ENCODE results near the gene MRPS18C. TPM values are rescaled to one million over a fixed set of nuclear protein-coding genes. Genes with fewer than 3 reads are reported as not detected.
"Not testable (repeated sequence)": the region's sequence is repeated elsewhere in the genome, so short reads cannot be mapped to it uniquely, and the experiment has no call there.

The MRPS18C gene
- total RNA-seq, 1 donor from 2014 or later, result 24.7 TPM

GRCh38 chr4:83498187-83498586, 42.3 kb downstream of the MRPS18C start:
- no peak for DNase-seq

GRCh38 chr4:83501671-83502070, 45.8 kb downstream of the MRPS18C start:
- DNase-seq, result not testable (repeated sequence)

GRCh38 chr4:83503974-83504373, 48.1 kb downstream of the MRPS18C start:
- no peak for DNase-seq

- no peak for DNase-seq
Observed at GRCh38 chr4:83504503-83504902, 48.6 kb downstream of the MRPS18C start.

GRCh38 chr4:83504996-83505395, 49.1 kb downstream of the MRPS18C start:
- no peak for DNase-seq

- peak; percentile 7 for DNase-seq
Observed at GRCh38 chr4:83509156-83509585, 53.3 kb downstream of the MRPS18C start.

GRCh38 chr4:83510442-83510841, 54.6 kb downstream of the MRPS18C start:
- DNase-seq, result no peak

Other genes with a start within 250 kb of the MRPS18C start
- 16.7 TPM for gene COQ2, start 171.3 kb upstream of the MRPS18C start, total RNA-seq
- gene HPSE, start 121.2 kb upstream of the MRPS18C start, total RNA-seq, result 1.0 TPM
- gene HELQ, start 235 bp upstream of the MRPS18C start, total RNA-seq, result 23.2 TPM
- gene ABRAXAS1, start 29.0 kb downstream of the MRPS18C start, total RNA-seq, result 17.8 TPM
- gene GPAT3, start 80.0 kb downstream of the MRPS18C start, total RNA-seq, result 27.8 TPM

Measured in tongue (tissue), 2 donors.